H1 (cell line): Measurements from ENCODE around the gene FLOT1. TPM values are rescaled to one million over a fixed set of nuclear protein-coding genes. Genes with fewer than 3 reads are reported as not detected.

ENCODE experiments used
- ATF2 ChIP-seq: IDR thresholded peaks from 2 replicates; pipeline ENCODE4 v1.6.1; 2012; ENCODE audit warnings: low read length, inconsistent platforms
- CHD1 ChIP-seq: IDR thresholded peaks from 2 replicates; pipeline ENCODE4 v1.6.1; 2012; ENCODE audit warnings: low read depth, low read length, improper control_type of control experiment
- EGR1 ChIP-seq: IDR thresholded peaks from 2 replicates; pipeline ENCODE4 v1.6.1; 2011; ENCODE audit warnings: low read depth, low read length, borderline replicate concordance
- HDAC2 ChIP-seq, 2 experiments: fragments of 300-600 bp in 1 of 2; sonication (generic) in 1 of 2; IDR thresholded peaks; 2 replicates each; pipeline ENCODE4 v1.6.1; 2011 to 2012; ENCODE audit warnings: low read depth in 2 of 2, low read length in 2 of 2, mild to moderate bottlenecking in 2 of 2, moderate library complexity in 2 of 2, borderline replicate concordance in 1 of 2, inconsistent platforms in 1 of 2
- KDM5A ChIP-seq: fragments of 200-600 bp; IDR thresholded peaks from 2 replicates; pipeline ENCODE4 v1.7.1; 2012; ENCODE audit warnings: mild to moderate bottlenecking, low read length, inconsistent platforms, mixed read lengths
- TAF7 ChIP-seq: optimal IDR thresholded peaks from 2 replicates; pipeline ENCODE3; 2011; ENCODE audit warnings: low read depth, mild to moderate bottlenecking, inconsistent platforms, low read length, moderate library complexity, borderline replicate concordance
- TBP ChIP-seq: IDR thresholded peaks from 2 replicates; pipeline ENCODE4 v1.6.1; 2011; ENCODE audit warnings: low read depth, low read length, improper control_type of control experiment
- polyA plus RNA-seq, 7 experiments: library from polyadenylated mRNA; depleted of rRNA in 3 of 7; stranded (reverse) in 5 of 7; unstranded in 2 of 7; fragments of >200 nt in 5 of 7; fragments of 200-250 nt in 2 of 7; gene quantifications; 1 replicate in 5 of 7; 2 replicates in 1 of 7; 4 replicates in 1 of 7; pipeline versions ENCODE4 v1.2.1 to v1.2.3, GENCODE V29; 2011 to 2013; ENCODE audit warnings: missing spikeins in 2 of 7, mixed read lengths in 2 of 7
- total RNA-seq: library from RNA; stranded (reverse); fragmentation: NEBNext Ultra II Directional; extraction: Animal tissue kit (Norgen Biotek cat#: 25700); gene quantifications from 2 replicates; pipeline ENCODE4 v1.2.1, GENCODE V29; 2021
- TF ChIP-seq, protein P1 (sequence below): fragments of 300-600 bp; sonication (generic); IDR thresholded peaks from 2 replicates; pipeline ENCODE4 v1.7.1; 2012; ENCODE audit warnings: low read length, moderate library complexity, mild to moderate bottlenecking, inconsistent platforms; ENCODE audit not compliant: insufficient replicate concordance

FLOT1 gene
- total and polyA plus RNA-seq, 2 of the 8 experiments (the other 6 are each of a cell fraction or from before 2014, with no cell fraction given): 87.5 to 88.1 TPM

DNA sequence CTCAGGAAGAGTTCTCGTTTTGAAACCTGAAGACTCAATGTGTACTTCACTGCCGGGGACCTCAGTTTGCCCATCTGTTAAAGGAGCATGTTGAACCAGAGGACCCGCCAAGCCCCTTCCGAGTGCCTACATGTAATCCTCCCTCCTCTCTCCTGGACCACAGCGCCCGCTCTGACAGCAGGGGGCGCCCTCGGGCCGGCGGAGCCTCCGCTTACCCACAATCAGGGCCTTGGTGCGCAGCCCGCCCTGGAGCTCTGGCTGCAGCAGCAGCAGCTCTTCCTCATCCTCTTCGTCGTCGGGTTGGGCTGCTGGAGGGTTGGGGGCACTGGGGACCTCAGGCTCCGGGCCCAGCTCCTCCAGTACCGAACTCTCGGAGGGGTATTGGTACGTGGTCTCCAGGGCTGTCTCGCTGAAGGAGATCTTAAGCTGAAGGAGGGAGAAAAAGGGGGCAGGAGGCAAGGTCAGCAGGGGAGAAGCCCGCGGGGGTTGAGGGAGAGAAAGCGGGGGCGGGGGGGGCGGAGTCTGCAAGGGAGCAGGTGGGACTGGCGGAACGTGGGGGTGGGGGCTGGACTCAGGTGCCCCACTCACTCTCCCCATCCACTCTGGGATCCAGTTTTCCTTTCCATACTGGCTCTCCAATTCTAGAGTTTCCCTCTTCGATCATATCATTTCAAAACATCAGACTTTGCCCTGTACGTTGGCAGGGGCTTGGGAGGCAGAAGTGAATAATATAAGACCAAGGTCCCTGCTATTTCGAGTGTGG lies 63.3 kb downstream of the FLOT1 start (continued):
- TF ChIP-seq, protein P1, sequence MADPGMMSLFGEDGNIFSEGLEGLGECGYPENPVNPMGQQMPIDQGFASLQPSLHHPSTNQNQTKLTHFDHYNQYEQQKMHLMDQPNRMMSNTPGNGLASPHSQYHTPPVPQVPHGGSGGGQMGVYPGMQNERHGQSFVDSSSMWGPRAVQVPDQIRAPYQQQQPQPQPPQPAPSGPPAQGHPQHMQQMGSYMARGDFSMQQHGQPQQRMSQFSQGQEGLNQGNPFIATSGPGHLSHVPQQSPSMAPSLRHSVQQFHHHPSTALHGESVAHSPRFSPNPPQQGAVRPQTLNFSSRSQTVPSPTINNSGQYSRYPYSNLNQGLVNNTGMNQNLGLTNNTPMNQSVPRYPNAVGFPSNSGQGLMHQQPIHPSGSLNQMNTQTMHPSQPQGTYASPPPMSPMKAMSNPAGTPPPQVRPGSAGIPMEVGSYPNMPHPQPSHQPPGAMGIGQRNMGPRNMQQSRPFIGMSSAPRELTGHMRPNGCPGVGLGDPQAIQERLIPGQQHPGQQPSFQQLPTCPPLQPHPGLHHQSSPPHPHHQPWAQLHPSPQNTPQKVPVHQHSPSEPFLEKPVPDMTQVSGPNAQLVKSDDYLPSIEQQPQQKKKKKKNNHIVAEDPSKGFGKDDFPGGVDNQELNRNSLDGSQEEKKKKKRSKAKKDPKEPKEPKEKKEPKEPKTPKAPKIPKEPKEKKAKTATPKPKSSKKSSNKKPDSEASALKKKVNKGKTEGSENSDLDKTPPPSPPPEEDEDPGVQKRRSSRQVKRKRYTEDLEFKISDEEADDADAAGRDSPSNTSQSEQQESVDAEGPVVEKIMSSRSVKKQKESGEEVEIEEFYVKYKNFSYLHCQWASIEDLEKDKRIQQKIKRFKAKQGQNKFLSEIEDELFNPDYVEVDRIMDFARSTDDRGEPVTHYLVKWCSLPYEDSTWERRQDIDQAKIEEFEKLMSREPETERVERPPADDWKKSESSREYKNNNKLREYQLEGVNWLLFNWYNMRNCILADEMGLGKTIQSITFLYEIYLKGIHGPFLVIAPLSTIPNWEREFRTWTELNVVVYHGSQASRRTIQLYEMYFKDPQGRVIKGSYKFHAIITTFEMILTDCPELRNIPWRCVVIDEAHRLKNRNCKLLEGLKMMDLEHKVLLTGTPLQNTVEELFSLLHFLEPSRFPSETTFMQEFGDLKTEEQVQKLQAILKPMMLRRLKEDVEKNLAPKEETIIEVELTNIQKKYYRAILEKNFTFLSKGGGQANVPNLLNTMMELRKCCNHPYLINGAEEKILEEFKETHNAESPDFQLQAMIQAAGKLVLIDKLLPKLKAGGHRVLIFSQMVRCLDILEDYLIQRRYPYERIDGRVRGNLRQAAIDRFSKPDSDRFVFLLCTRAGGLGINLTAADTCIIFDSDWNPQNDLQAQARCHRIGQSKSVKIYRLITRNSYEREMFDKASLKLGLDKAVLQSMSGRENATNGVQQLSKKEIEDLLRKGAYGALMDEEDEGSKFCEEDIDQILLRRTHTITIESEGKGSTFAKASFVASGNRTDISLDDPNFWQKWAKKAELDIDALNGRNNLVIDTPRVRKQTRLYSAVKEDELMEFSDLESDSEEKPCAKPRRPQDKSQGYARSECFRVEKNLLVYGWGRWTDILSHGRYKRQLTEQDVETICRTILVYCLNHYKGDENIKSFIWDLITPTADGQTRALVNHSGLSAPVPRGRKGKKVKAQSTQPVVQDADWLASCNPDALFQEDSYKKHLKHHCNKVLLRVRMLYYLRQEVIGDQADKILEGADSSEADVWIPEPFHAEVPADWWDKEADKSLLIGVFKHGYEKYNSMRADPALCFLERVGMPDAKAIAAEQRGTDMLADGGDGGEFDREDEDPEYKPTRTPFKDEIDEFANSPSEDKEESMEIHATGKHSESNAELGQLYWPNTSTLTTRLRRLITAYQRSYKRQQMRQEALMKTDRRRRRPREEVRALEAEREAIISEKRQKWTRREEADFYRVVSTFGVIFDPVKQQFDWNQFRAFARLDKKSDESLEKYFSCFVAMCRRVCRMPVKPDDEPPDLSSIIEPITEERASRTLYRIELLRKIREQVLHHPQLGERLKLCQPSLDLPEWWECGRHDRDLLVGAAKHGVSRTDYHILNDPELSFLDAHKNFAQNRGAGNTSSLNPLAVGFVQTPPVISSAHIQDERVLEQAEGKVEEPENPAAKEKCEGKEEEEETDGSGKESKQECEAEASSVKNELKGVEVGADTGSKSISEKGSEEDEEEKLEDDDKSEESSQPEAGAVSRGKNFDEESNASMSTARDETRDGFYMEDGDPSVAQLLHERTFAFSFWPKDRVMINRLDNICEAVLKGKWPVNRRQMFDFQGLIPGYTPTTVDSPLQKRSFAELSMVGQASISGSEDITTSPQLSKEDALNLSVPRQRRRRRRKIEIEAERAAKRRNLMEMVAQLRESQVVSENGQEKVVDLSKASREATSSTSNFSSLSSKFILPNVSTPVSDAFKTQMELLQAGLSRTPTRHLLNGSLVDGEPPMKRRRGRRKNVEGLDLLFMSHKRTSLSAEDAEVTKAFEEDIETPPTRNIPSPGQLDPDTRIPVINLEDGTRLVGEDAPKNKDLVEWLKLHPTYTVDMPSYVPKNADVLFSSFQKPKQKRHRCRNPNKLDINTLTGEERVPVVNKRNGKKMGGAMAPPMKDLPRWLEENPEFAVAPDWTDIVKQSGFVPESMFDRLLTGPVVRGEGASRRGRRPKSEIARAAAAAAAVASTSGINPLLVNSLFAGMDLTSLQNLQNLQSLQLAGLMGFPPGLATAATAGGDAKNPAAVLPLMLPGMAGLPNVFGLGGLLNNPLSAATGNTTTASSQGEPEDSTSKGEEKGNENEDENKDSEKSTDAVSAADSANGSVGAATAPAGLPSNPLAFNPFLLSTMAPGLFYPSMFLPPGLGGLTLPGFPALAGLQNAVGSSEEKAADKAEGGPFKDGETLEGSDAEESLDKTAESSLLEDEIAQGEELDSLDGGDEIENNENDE: no peak
- TF ChIP-seq TAF7: peak; percentile 35
- no peak for TF ChIP-seq TBP
- TF ChIP-seq ATF2: 0 out of 2 replicates have a peak, but pooled peaks have one; percentile 41
- no peak for TF ChIP-seq KDM5A
- 0 out of 2 replicates have a peak, but pooled peaks have one; percentile 14 for TF ChIP-seq EGR1
- TF ChIP-seq HDAC2 (IDR thresholded peaks at IDR 0.05; ENCODE audit: borderline replicate concordance in 1 of 2, low read depth in 2 of 2, low read length in 2 of 2): peak in 1 of 2 experiments; percentile 84; a peak in 1 of 4 replicates
- no peak for TF ChIP-seq CHD1
